ENCODE results near the gene DMGDH.

DNA sequence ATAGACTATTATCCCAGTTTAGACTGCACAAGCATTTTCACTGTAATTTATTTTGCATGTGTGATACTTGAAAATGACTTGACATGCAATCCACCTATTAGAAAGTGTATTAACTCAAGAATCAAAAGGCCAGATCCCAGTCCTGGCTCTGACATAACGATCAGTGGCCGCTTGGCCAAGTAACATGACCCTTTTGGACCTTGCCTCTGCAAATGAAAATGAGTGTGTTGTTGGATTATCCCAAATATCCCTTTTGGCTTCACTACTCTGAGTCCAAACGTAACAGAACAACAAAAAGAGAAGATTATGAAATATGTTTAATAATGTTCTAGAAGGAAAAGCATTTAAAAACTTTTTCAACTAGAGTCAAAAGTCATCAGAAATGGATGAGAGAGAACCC, 19.0 kb downstream of the DMGDH start:
- TF ChIP-seq, protein P1, sequence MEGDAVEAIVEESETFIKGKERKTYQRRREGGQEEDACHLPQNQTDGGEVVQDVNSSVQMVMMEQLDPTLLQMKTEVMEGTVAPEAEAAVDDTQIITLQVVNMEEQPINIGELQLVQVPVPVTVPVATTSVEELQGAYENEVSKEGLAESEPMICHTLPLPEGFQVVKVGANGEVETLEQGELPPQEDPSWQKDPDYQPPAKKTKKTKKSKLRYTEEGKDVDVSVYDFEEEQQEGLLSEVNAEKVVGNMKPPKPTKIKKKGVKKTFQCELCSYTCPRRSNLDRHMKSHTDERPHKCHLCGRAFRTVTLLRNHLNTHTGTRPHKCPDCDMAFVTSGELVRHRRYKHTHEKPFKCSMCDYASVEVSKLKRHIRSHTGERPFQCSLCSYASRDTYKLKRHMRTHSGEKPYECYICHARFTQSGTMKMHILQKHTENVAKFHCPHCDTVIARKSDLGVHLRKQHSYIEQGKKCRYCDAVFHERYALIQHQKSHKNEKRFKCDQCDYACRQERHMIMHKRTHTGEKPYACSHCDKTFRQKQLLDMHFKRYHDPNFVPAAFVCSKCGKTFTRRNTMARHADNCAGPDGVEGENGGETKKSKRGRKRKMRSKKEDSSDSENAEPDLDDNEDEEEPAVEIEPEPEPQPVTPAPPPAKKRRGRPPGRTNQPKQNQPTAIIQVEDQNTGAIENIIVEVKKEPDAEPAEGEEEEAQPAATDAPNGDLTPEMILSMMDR (IDR thresholded peaks at IDR 0.05), result no peak
- no peak for TF ChIP-seq EZH2 (IDR thresholded peaks at IDR 0.05)

Data from neural progenitor cell (in vitro differentiated cells).